Measurements from ENCODE around the gene CELF2. TPM values are rescaled to one million over a fixed set of nuclear protein-coding genes. Genes with fewer than 3 reads are reported as not detected.

The CELF2 gene
- total RNA-seq, 1 experiment from 2014 or later, result 0.27 TPM

DNA sequence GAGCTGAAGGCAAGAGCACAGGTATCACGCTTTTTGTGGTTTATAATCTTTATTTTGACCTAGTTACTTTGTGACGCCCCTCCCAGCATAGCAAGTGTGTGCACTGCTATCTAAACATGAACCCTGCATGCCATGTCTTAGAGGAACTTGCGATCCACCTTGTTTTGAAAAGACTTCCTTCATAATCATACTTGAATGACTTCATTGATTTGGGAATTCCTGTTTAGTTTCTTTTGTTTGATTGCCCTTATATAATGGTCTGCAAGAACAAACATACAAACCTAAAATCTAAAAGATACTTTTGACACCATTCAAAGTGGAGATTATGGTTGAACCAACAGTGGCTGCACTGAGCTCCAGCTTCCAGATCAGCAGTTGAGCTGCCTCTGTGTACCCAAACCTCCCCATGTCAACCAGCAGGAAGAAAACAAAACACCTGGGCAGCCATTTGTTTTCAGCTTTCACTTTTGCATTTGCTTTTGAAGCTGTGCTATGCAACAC lies 132.6 kb downstream of the CELF2 start:
- DNase-seq (ENCODE audit: extremely low read depth, low read depth), result no peak

- no peak for DNase-seq (ENCODE audit: extremely low read depth, low read depth)
These were observed 133.3 kb downstream of the CELF2 start for GRCh38 chr10:11150879-11151415.

GRCh38 chr10:11152801-11153200 lies 135.1 kb downstream of the CELF2 start:
- no peak for DNase-seq (ENCODE audit: extremely low read depth, low read depth)

GRCh38 chr10:11153245-11153644 lies 135.6 kb downstream of the CELF2 start:
- DNase-seq (ENCODE audit: extremely low read depth, low read depth), result no peak

- DNase-seq (ENCODE audit: extremely low read depth, low read depth), result no peak
These were observed 136.1 kb downstream of the CELF2 start for GRCh38 chr10:11153766-11154165.

DNA sequence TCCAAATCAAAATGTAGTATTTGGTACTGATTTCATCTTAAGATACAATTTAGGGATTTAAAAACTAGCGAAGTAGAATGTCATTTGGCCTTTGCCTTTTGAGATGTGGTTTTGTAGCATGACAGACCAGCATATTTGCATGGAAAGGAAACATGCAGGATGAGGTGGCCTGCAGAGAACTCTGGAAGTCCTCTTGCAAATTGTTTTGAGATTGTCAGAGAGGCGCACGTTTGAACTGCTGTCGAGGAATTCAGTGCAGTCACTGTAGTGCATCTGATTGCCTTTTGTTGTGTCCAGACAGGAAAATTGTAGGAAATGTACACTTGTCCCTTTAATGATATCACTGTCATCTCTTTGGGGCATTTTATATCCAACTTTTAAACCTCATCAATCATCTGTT lies 136.7 kb downstream of the CELF2 start:
- DNase-seq (ENCODE audit: extremely low read depth, low read depth), result no peak

GRCh38 chr10:11154849-11155498 lies 137.3 kb downstream of the CELF2 start:
- DNase-seq (ENCODE audit: extremely low read depth, low read depth), result no peak

DNA sequence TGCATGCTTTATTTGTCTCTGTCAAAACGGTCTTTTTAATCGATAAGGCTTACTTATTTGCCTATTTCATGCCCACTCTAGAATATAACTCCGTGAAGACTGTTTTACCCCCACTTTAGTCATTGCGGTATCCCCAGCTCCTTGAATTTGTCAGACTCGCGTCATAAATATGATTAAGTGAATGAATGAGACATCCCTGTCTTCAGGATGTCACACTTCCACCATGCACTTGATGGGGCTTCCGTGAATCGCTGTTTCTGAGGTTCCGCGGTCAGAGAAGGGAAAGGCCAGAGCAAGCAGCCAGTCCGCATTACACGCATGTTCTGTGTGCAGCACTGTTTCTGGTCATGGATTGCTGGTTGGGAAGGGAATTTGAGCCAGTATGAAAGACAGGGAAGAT lies 138.8 kb downstream of the CELF2 start:
- DNase-seq (ENCODE audit: extremely low read depth, low read depth), result no peak

GRCh38 chr10:11157292-11158076 lies 139.8 kb downstream of the CELF2 start:
- DNase-seq (ENCODE audit: extremely low read depth, low read depth), result no peak

DNA sequence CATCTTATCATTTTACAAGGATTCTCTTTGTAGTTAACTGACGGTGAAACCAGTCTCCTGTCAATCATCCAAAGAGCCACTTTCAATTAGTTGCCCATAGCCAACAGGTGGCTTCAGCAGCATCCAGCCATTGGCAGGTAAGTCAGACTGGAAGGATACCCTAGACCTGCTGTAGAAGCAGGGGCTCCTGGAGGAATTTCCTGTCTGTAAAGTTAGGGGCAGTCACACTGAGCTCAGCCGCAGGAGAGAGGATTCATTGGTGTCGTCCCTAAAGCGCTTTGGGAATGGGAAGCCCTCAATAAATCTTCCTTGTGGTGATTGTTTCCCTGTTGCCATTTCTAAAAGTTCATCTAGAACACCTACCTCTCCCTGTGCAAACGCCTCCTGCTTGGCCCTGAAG lies 140.4 kb downstream of the CELF2 start:
- DNase-seq (ENCODE audit: extremely low read depth, low read depth), result no peak

- no peak for DNase-seq (ENCODE audit: extremely low read depth, low read depth)
These were observed 142.0 kb downstream of the CELF2 start for GRCh38 chr10:11159543-11160215.

GRCh38 chr10:11161096-11161495 lies 143.4 kb downstream of the CELF2 start:
- DNase-seq (ENCODE audit: extremely low read depth, low read depth), result no peak

GRCh38 chr10:11161910-11162309 lies 144.2 kb downstream of the CELF2 start:
- no peak for DNase-seq (ENCODE audit: extremely low read depth, low read depth)

- DNase-seq (ENCODE audit: extremely low read depth, low read depth), result no peak
These were observed 145.3 kb downstream of the CELF2 start for GRCh38 chr10:11162828-11163599.

- no peak for DNase-seq (ENCODE audit: extremely low read depth, low read depth)
These were observed 146.3 kb downstream of the CELF2 start for GRCh38 chr10:11163780-11164550.

DNA sequence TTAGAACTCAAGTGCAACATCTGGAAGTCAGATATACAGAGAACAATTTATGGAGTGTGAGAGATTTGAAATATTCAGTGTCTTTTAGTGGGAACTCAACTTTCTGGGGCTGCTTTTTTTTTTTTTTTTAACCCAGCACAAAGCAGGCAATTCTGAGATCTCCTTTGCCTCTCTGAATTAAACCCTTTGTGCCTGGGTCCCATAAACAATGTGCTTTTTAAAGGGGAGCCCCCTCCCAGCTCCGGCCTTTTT lies 146.8 kb downstream of the CELF2 start:
- DNase-seq (ENCODE audit: extremely low read depth, low read depth), result no peak

DNA sequence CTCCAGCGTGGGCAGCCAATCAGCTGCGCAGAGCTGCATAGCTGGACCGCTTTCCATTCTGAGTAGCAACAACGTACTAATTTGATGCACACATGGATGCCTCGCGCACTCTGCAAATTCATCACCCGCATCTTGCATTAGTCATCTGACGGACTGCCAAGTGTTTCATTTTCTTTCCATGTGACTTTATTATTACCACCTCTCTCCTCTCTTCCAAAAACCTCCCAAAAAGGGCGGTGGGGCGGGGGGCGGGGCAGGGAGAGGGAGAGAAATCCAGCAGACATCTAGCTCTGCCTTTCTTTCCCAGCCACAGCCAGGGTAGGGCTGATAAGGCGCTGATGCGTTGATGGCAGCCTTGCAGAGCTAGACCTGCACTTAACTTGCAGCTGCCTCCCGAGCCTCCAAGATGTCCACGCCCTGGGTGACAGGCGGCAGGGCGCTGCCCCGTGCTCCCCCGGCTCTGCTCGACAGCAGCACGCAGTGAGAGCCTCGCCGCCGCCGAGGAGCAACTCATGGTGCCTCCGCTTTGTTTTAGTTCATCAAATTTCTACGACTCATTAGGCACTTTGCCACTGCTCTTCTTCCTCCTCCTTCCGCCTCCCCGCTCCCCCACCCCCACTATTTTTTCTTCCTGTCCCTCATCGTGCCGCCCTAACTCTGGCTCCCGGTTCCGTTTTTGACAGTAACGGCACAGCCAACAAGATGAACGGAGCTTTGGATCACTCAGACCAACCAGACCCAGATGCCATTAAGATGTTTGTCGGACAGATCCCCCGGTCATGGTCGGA lies 147.3 kb downstream of the CELF2 start:
- no peak for DNase-seq (ENCODE audit: extremely low read depth, low read depth)

GRCh38 chr10:11165591-11166543 lies 148.2 kb downstream of the CELF2 start:
- DNase-seq (ENCODE audit: extremely low read depth, low read depth), result no peak

Data from NCI-H460 (cell line).